Measurements from ENCODE around the gene TP53TG3E. TPM values are rescaled to one million over a fixed set of nuclear protein-coding genes. Genes with fewer than 3 reads are reported as not detected.
A peak's percentile ranks its signal among the peaks of the same experiment; 100 is the strongest.
"Not testable (repeated sequence)": the region's sequence is repeated elsewhere in the genome, so short reads cannot be mapped to it uniquely, and the experiment has no call there.

TP53TG3E gene, protein sequence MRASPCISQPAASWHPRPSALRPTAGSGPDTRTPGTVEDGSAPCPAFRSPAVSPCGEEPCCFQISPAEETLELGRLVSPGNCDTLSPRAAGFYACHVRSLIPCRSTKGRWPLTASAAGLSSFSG
- total RNA-seq = not detected

DNA sequence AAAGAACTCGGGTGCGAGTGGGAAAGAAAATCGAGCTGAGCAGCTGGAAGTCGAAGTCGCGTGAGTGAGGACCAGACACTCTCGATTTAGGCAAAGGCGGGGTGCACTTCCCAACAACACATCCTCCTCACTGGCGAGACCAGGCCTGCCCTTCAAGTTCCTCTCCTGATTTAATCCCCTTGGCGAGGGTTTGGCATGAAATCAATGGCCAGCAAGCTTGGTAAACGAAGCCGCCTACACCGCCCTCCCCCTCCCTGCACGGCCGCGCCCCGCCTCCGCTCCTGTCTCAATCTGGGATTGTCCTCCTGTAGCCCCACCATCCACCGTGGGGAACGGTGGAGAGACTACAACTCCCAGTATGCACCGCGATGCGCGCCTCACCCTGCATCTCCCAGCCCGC lies at the start of gene TP53TG3E:
Gene TP53TG3E (plus strand): TSS at position 301 of the 400 bp plus-strand sequence. CDS start 68 bp downstream, at position 369.
- DNase-seq = not testable (repeated sequence)

DNA sequence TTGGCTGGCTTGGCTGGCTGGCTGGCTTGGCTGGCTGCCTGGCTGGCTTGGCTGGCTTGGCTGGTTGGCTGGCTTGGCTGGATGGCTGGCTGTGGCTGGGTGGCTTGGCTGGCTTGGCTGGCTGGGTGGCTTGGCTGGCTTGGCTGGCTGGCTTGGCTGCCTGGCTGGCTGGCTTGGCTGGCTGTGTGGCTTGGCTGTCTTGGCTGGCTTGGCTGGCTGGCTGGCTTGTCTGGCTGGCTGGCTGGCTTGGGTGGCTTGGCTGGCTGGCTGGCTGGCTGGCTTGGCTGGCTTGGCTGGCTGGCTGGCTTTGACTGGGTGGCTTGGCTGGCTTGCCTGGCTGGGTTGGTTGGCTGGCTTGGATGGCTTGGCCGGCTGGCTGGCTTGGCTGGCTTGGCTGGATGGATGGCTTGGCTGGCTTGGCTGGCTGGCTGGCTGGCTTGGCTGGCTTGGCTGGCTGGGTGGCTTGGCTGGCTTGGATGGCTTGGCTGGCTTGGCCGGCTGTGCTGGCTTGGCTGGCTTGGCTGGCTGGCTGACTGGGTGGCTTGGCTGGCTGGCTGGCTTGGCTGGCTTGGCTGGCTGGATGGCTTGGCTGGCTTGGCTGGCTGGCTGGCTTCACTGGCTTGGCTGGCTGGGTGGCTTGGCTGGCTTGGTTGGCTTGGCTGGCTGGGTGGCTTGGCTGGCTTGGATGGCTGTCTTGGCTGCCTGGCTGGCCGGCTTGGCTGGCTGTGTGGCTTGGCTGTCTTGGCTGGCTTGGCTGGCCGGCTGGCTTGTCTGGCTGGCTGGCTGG lies 32.3 kb downstream of the TP53TG3E start:
- peak; percentile 28 for DNase-seq

DNA sequence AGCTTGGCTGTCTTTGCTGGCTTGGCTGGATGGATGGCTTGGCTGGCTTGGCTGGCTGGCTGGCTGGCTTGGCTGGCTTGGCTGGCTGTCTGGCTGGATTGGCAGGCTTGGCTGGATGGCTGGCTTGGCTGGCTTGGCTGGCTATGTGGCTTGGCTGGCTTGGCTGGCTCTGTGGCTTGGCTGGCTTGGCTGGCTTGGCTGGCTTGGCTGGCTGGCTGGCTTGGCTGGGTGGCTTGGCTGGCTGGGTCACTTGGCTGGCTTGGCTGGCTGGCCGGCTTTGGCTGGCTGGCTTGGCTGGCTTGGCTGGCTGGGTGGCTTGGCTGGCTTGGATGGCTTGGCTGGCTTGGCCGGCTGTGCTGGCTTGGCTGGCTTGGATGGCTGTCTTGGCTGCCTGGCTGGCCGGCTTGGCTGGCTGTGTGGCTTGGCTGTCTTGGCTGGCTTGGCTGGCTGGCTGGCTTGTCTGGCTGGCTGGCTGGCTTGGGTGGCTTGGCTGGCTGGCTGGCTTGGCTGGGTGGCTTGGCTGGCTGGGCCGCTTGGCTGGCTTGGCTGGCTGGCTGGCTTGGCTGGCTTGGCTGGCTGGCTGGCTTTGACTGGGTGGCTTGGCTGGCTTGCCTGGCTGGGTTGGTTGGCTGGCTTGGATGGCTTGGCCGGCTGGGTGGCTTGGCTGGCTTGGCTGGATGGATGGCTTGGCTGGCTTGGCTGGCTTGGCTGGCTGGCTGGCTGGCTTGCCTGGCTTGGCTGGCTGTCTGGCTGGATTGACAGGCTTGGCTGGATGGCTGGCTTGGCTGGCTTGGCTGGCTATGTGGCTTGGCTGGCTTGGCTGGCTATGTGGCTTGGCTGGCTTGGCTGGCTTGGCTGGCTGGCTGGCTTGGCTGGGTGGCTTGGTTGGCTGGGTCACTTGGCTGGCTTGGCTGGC lies 33.8 kb downstream of the TP53TG3E start:
- DNase-seq = not testable (repeated sequence)

DNA sequence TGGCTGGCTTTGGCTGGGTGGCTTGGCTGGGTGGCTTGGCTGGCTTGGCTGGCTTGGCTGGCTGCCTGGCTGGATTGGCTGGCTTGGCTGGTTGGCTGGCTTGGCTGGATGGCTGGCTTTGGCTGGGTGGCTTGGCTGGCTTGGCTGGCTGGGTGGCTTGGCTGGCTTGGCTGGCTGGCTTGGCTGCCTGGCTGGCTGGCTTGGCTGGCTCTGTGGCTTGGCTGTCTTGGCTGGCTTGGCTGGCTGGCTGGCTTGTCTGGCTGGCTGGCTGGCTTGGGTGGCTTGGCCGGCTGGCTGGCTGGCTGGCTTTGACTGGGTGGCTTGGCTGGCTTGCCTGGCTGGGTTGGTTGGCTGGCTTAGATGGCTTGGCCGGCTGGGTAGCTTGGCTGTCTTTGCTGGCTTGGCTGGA lies 34.4 kb downstream of the TP53TG3E start:
- not testable (repeated sequence) for DNase-seq

DNA sequence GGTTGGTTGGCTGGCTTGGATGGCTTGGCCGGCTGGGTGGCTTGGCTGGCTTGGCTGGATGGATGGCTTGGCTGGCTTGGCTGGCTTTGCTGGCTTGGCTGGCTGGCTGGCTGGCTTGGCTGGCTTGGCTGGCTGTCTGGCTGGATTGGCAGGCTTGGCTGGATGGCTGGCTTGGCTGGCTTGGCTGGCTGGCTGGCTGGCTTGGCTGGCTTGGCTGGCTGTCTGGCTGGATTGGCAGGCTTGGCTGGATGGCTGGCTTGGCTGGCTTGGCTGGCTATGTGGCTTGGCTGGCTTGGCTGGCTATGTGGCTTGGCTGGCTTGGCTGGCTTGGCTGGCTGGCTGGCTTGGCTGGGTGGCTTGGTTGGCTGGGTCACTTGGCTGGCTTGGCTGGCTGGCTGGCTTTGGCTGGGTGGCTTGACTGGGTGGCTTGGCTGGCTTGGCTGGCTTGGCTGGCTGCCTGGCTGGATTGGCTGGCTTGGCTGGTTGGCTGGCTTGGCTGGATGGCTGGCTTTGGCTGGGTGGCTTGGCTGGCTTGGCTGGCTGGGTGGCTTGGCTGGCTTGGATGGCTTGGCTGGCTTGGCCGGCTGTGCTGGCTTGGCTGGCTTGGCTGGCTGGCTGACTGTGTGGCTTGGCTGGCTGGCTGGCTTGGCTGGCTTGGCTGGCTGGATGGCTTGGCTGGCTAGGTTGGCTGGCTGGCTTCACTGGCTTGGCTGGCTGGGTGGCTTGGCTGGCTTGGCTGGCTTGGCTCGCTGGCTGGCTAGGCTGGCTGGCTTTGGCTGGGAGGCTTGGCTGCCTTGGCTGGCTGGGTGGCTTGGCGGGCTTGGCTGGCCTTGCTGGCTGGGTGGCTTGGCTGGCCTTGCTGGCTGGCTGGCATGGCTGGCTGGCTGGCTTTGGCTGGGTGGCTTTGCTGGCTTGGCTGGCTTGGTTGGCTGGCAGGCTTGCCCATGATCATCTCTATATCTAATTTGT lies 35.3 kb downstream of the TP53TG3E start:
- not testable (repeated sequence) for DNase-seq

All from effector CD4-positive, alpha-beta T cell (primary cell).